K562 (cell line): ENCODE results near the gene CDYL. TPM values are rescaled to one million over a fixed set of nuclear protein-coding genes. Genes with fewer than 3 reads are reported as not detected.

Source experiments
- BHLHE40 ChIP-seq: IDR thresholded peaks from 2 replicates; pipeline ENCODE4 v1.6.1; 2011; ENCODE audit warnings: low read length, improper control_type of control experiment
- DPF2 ChIP-seq: fragments of 450-650 bp; IDR thresholded peaks from 2 replicates; pipeline ENCODE4 v1.6.1; 2016
- E2F8 ChIP-seq: fragments of 450-650 bp; IDR thresholded peaks from 2 replicates; pipeline ENCODE4 v1.7.1; 2018; ENCODE audit warnings: mild to moderate bottlenecking, low read depth; ENCODE audit not compliant: partially characterized antibody
- FOXK2 ChIP-seq, 2 experiments: fragments of 450-650 bp; IDR thresholded peaks in 1 of 2; conservative IDR thresholded peaks in 1 of 2; 2 replicates each; pipeline ENCODE4 v1.6.1; 2016; ENCODE audit warnings: low read depth in 2 of 2, mild to moderate bottlenecking in 1 of 2
- GTF2B ChIP-seq: IDR thresholded peaks from 2 replicates; pipeline ENCODE4 v1.6.1; 2011; ENCODE audit not compliant: insufficient read length; ENCODE audit errors: extremely low read depth
- HOXB6 ChIP-seq: fragments of 250-450 bp; sonication (Bioruptor Pico); IDR thresholded peaks from 2 replicates; pipeline ENCODE4 v1.5.1; 2022; ENCODE audit warnings: mild to moderate bottlenecking, borderline replicate concordance
- IRF1 ChIP-seq: sonication (generic); formaldehyde crosslinking; IDR thresholded peaks from 2 replicates; pipeline ENCODE4 v1.8.0; 2022; ENCODE audit warnings: missing genetic modification reagents, mild to moderate bottlenecking, borderline replicate concordance
- NCOA2 ChIP-seq, 2 experiments: fragments of 450-650 bp; IDR thresholded peaks; 2 replicates each; pipeline ENCODE4 v1.6.1; 2018; ENCODE audit warnings: mild to moderate bottlenecking in 2 of 2, moderate library complexity in 1 of 2; ENCODE audit not compliant: partially characterized antibody in 2 of 2
- NFXL1 ChIP-seq: fragments of 450-650 bp; formaldehyde crosslinking; IDR thresholded peaks from 2 replicates; pipeline ENCODE4 v1.4.0; 2021; ENCODE audit warnings: mild to moderate bottlenecking
- NR2F6 ChIP-seq: fragments of 450-650 bp; formaldehyde crosslinking; IDR thresholded peaks from 2 replicates; pipeline ENCODE4 v1.4.0; 2020; ENCODE audit warnings: mild to moderate bottlenecking
- POLR2A ChIP-seq: fragments of 450-650 bp; conservative IDR thresholded peaks from 2 replicates; pipeline ENCODE4 v1.6.1; 2016
- POLR3A ChIP-seq: IDR thresholded peaks from 2 replicates; pipeline ENCODE4 v1.6.1; 2011; ENCODE audit warnings: borderline replicate concordance, mild to moderate bottlenecking, moderate library complexity; ENCODE audit not compliant: insufficient read length, insufficient read depth; ENCODE audit errors: extremely low read depth
- RBM39 ChIP-seq: fragments of 200-400 bp; formaldehyde crosslinking; optimal IDR thresholded peaks from 2 replicates; pipeline ENCODE3; 2018; ENCODE audit warnings: low read depth, low read length
- SMAD2 ChIP-seq: fragments of 150-350 bp; IDR thresholded peaks from 2 replicates; pipeline ENCODE4 v1.6.1; 2014; ENCODE audit warnings: low read depth, mild to moderate bottlenecking, low read length
- SMARCE1 ChIP-seq: fragments of 450-650 bp; IDR thresholded peaks from 2 replicates; pipeline ENCODE4 v1.7.1; 2016; ENCODE audit warnings: mild to moderate bottlenecking
- TAL1 ChIP-seq: fragments of 450-650 bp; IDR thresholded peaks from 2 replicates; pipeline ENCODE4 v1.6.1; 2016; ENCODE audit warnings: mild to moderate bottlenecking
- TFAP4 ChIP-seq: sonication (generic); formaldehyde crosslinking; IDR thresholded peaks from 2 replicates; pipeline ENCODE4 v1.8.0; 2022; ENCODE audit warnings: missing genetic modification reagents, mild to moderate bottlenecking, moderate library complexity, borderline replicate concordance
- XRCC4 ChIP-seq: IDR thresholded peaks from one replicate; pipeline ENCODE4 v1.6.1; 2011; ENCODE audit not compliant: insufficient read depth, insufficient read length; ENCODE audit errors: extremely low read depth
- ZNF408 ChIP-seq: fragments of 250-450 bp; sonication (Bioruptor Pico); IDR thresholded peaks from 2 replicates; pipeline ENCODE4 v1.4.0; 2020; ENCODE audit warnings: low read depth, mild to moderate bottlenecking, moderate library complexity
- ZNF695 ChIP-seq: fragments of 450-650 bp; formaldehyde crosslinking; IDR thresholded peaks from 2 replicates; pipeline ENCODE4 v1.4.0; 2020; ENCODE audit warnings: mild to moderate bottlenecking, moderate library complexity
- ZNF76 ChIP-seq: fragments of 250-450 bp; sonication (Bioruptor Pico); IDR thresholded peaks from 2 replicates; pipeline ENCODE4 v1.4.0; 2020; ENCODE audit warnings: mild to moderate bottlenecking, moderate library complexity, borderline replicate concordance
- ZSCAN32 ChIP-seq: fragments of 450-650 bp; formaldehyde crosslinking; IDR thresholded peaks from 2 replicates; pipeline ENCODE4 v1.4.0; 2020; ENCODE audit warnings: mild to moderate bottlenecking, moderate library complexity
- polyA plus RNA-seq, 8 experiments: library from polyadenylated mRNA; depleted of rRNA in 4 of 8; stranded (reverse) in 5 of 8; unstranded in 3 of 8; fragments of >200 nt; fragmentation: Nextera tagmentation in 2 of 8; fragmentation: Illumina TruSeq in 1 of 8; extraction: Ambion mirVana in 2 of 8; extraction: Trizol in 1 of 8; gene quantifications; 2 replicates each; pipeline versions ENCODE4 v1.2.1 to v1.2.3, GENCODE V29; 2011 to 2014; ENCODE audit warnings: inconsistent platforms in 1 of 8, missing spikeins in 1 of 8
- total RNA-seq, 7 experiments: library from RNA; depleted of rRNA in 6 of 7; stranded (reverse); fragments of >200 nt in 6 of 7; fragmentation: Illumina TruSeq in 2 of 7; extraction: Trizol in 2 of 7; gene quantifications; 2 replicates each; pipeline versions ENCODE4 v1.2.1 to v1.2.3, GENCODE V29; 2011 to 2021; ENCODE audit warnings: low replicate concordance in 1 of 7
- TF ChIP-seq, protein P1 (sequence below), 2 experiments: fragments of 450-650 bp; IDR thresholded peaks; 2 replicates each; pipeline ENCODE4 v1.6.1; 2016

The CDYL gene
- total and polyA plus RNA-seq, 9 of the 15 experiments (the other 6 are each of a cell fraction or from before 2014, with no cell fraction given), result 8.1 to 45.8 (median 40.8) TPM

DNA sequence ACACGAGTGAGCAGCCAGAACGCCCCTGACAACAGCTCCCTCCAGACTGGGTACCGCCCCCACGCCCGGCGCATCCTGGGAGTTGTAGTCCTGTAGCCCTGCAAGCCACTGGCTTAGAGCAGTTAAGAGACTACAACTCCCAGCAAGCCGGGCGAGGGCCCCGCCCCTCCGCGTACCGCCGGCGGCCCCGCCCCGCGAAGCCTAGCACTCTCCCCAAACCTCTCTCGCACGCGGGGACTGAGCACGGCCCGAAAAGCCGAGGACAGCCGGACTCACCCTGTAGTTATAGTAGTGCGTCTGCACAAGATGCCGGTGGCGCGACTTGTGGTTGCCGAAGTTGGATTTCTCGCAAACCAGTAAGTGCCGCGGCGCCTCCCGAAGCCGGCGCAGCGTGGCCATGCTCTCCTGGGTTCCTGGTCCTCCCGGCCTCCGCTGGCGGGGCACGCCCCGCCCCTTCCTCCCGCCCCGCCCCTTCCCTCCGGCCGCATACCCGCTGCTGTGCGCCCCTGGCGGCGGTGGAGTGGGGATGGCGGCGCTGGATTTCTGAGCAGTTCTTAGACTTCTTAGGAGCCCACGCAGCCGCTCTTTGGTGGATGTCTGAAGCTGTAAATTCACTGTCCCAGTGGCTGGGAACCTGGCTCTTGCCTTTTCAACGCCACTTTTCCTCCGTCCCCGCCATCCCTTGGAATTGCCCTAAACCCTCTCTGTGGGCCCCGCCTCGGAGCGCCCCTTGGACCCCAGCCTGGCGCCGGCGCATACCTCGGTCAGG, 227.6 kb downstream of the CDYL start, which contains the start of gene RPP40 (continued):
- TF ChIP-seq GTF2B (no peak), TFAP4 (peak; percentile 90), ZNF695 (CRISPR knock-in tag) (no peak), E2F8 (no peak), XRCC4 (no peak), FOXK2 (conservative IDR thresholded peaks at IDR 0.05 in 1 of 2, IDR thresholded peaks at IDR 0.05 in 1 of 2; ENCODE audit: low read depth in 2 of 2) (peak; percentile 27 to 68; a peak in 2 of 4 replicates), SMAD2 (no peak), POLR3A (no peak), HOXB6 (no peak), RBM39 (no peak), SMARCE1 (no peak; the same call in 1 of the 2 replicates), ZSCAN32 (CRISPR knock-in tag) (0 out of 2 replicates have a peak, but pooled peaks have one; percentile 1), NR2F6 (CRISPR knock-in tag) (no peak), NCOA2 (IDR thresholded peaks at IDR 0.05; ENCODE audit: partially characterized antibody in 2 of 2) (no peak), NFXL1 (no peak), TAL1 (no peak), BHLHE40 (no peak), IRF1 (CRISPR knock-in tag) (no peak), ZNF76 (CRISPR knock-in tag) (no peak), DPF2 (no peak; the same call in 1 of the 2 replicates), ZNF408 (CRISPR knock-in tag) (no peak), POLR2A (peak; percentile 84)
- TF ChIP-seq, protein P1, sequence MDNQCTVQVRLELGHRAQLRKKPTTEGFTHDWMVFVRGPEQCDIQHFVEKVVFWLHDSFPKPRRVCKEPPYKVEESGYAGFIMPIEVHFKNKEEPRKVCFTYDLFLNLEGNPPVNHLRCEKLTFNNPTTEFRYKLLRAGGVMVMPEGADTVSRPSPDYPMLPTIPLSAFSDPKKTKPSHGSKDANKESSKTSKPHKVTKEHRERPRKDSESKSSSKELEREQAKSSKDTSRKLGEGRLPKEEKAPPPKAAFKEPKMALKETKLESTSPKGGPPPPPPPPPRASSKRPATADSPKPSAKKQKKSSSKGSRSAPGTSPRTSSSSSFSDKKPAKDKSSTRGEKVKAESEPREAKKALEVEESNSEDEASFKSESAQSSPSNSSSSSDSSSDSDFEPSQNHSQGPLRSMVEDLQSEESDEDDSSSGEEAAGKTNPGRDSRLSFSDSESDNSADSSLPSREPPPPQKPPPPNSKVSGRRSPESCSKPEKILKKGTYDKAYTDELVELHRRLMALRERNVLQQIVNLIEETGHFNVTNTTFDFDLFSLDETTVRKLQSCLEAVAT (IDR thresholded peaks at IDR 0.05), result 0 out of 4 replicates have a peak, but pooled peaks of 1 of the 2 experiments have one; percentile 22
